DND-41 (cell line): ENCODE data around the gene FTH1.

ENCODE experiments used
- ATAC-seq: fragments of 200-7000 bp; cut with Tn5 transposase; 3 replicates; pipeline ENCODE4 v1.9.1; 2021; ENCODE audit warnings: low read depth; ENCODE audit not compliant: insufficient read depth
- DNase-seq: peaks from one replicate; pipeline ENCODE4 v3.0.0-alpha.2; 2020
- H2AFZ ChIP-seq: 2 replicates; pipeline ENCODE4 v1.6.0; 2012; ENCODE audit warnings: low read depth, low read length
- H3K27ac ChIP-seq: 2 replicates; pipeline ENCODE4 v1.5.1; 2012; ENCODE audit warnings: low read length, inconsistent platforms
- H3K27me3 ChIP-seq: fragments of 200-600 bp; sonication (generic); 2 replicates; pipeline ENCODE4 v1.6.0; 2012; ENCODE audit warnings: low read length, mild to moderate bottlenecking, inconsistent platforms; ENCODE audit not compliant: insufficient read depth, poor library complexity
- H3K36me3 ChIP-seq: 2 replicates; pipeline ENCODE4 v1.5.1; 2012; ENCODE audit warnings: low read length, inconsistent platforms; ENCODE audit not compliant: insufficient read depth
- H3K4me1 ChIP-seq: 2 replicates; pipeline ENCODE4 v1.5.1; 2012; ENCODE audit warnings: mild to moderate bottlenecking, low read length; ENCODE audit not compliant: insufficient read depth
- H3K4me2 ChIP-seq: 2 replicates; pipeline ENCODE4 v1.6.0; 2012; ENCODE audit warnings: mild to moderate bottlenecking, moderate library complexity, low read length, inconsistent platforms; ENCODE audit not compliant: insufficient read depth
- H3K4me3 ChIP-seq, 2 experiments: fragments of 200-600 bp in 1 of 2; shearing (Covaris generic) in 1 of 2; 2 replicates each; pipeline ENCODE4 v1.5.1; 2012 to 2016; ENCODE audit warnings: inconsistent platforms in 2 of 2, low read length in 2 of 2, mild to moderate bottlenecking in 2 of 2, low read depth in 1 of 2, moderate library complexity in 1 of 2
- H3K79me2 ChIP-seq: 2 replicates; pipeline ENCODE4 v1.6.0; 2012; ENCODE audit warnings: low read length, inconsistent platforms; ENCODE audit not compliant: insufficient read depth
- H3K9ac ChIP-seq: 2 replicates; pipeline ENCODE4 v1.6.0; 2012; ENCODE audit warnings: low read depth, mild to moderate bottlenecking, inconsistent platforms, low read length, moderate library complexity
- H3K9me3 ChIP-seq: 2 replicates; pipeline ENCODE4 v1.5.1; 2012; ENCODE audit warnings: low read length, moderate library complexity, mild to moderate bottlenecking, inconsistent platforms; ENCODE audit not compliant: insufficient read depth, severe bottlenecking
- H4K20me1 ChIP-seq: 2 replicates; pipeline ENCODE4 v1.6.0; 2012; ENCODE audit warnings: low read length; ENCODE audit not compliant: insufficient read depth
- CTCF ChIP-seq: IDR thresholded peaks from 2 replicates; pipeline ENCODE4 v1.5.1; 2012; ENCODE audit warnings: borderline replicate concordance, low read length, moderate library complexity, mild to moderate bottlenecking; ENCODE audit not compliant: poor library complexity, severe bottlenecking; ENCODE audit errors: extremely low read depth
- EZH2 ChIP-seq: IDR thresholded peaks from 3 replicates; pipeline ENCODE4 v1.6.1; 2012; ENCODE audit warnings: borderline replicate concordance, low read depth, mild to moderate bottlenecking, moderate library complexity, low read length, inconsistent platforms; ENCODE audit not compliant: severe bottlenecking

The FTH1 gene

GRCh38 chr11:61964058-61964665 is 3.3 kb downstream of the FTH1 start:
- peaks cover 33% of the 10 kb centered on the region for H3K36me3 ChIP-seq
- H3K27me3 ChIP-seq = no peaks in the 10 kb centered on the region
- no peak overlapping the region for H3K27ac ChIP-seq
- H3K79me2 ChIP-seq = peaks cover 20% of the 10 kb centered on the region
- H3K4me1 ChIP-seq = peaks cover 30% of the 10 kb centered on the region
- H4K20me1 ChIP-seq = peaks cover 22% of the 10 kb centered on the region
- no peak for ATAC-seq
- no peak for TF ChIP-seq EZH2
- no peak for TF ChIP-seq CTCF
- no peak overlapping the region for H2AFZ ChIP-seq
- no peak overlapping the region for H3K4me2 ChIP-seq
- no peak overlapping the region for H3K9ac ChIP-seq
- no peaks in the 10 kb centered on the region for H3K9me3 ChIP-seq
- DNase-seq = no peak
- H3K4me3 ChIP-seq = no peak overlapping the region

GRCh38 chr11:61963282-61964057 is 4.0 kb downstream of the FTH1 start:
- Histone ChIP-seq H3K4me1 (peaks cover 24% of the 10 kb centered on the region), H3K79me2 (peaks cover 20% of the 10 kb centered on the region), H3K36me3 (peaks cover 33% of the 10 kb centered on the region), H3K27ac (no peak overlapping the region), H2AFZ (no peak overlapping the region), H3K9me3 (no peaks in the 10 kb centered on the region), H4K20me1 (peaks cover 22% of the 10 kb centered on the region), H3K27me3 (no peaks in the 10 kb centered on the region), H3K9ac (no peak overlapping the region), H3K4me2 (no peak overlapping the region), H3K4me3 (no peak overlapping the region)
- ATAC-seq (no peak), DNase-seq (no peak)
- TF ChIP-seq EZH2 (no peak), CTCF (no peak)

GRCh38 chr11:61963016-61963281 is 4.5 kb downstream of the FTH1 start:
- no peaks in the 10 kb centered on the region for H3K27me3 ChIP-seq
- peaks cover 19% of the 10 kb centered on the region for H3K4me1 ChIP-seq
- no peak for TF ChIP-seq CTCF
- no peak for TF ChIP-seq EZH2
- H4K20me1 ChIP-seq = peaks cover 22% of the 10 kb centered on the region
- no peak for ATAC-seq
- peaks cover 33% of the 10 kb centered on the region for H3K36me3 ChIP-seq
- H3K27ac ChIP-seq = no peak overlapping the region
- no peak overlapping the region for H3K4me2 ChIP-seq
- no peak for DNase-seq
- H2AFZ ChIP-seq = no peak overlapping the region
- H3K79me2 ChIP-seq = peaks cover 20% of the 10 kb centered on the region
- no peaks in the 10 kb centered on the region for H3K9me3 ChIP-seq
- no peak overlapping the region for H3K4me3 ChIP-seq
- H3K9ac ChIP-seq = no peak overlapping the region
